K562 (cell line): ENCODE results near the gene CTDNEP1. TPM values are rescaled to one million over a fixed set of nuclear protein-coding genes. Genes with fewer than 3 reads are reported as not detected.

Experiments
- CUX1 ChIP-seq: fragments of 200-800 bp; sonication (Bioruptor generic); IDR thresholded peaks from 2 replicates; pipeline ENCODE4 v1.6.1; 2016; ENCODE audit warnings: missing genetic modification characterization, missing compliant biosample characterization
- HMG20A ChIP-seq: fragments of 450-650 bp; formaldehyde crosslinking; conservative IDR thresholded peaks from 2 replicates; pipeline ENCODE4 v1.4.0; 2020; ENCODE audit warnings: mild to moderate bottlenecking, mixed read lengths
- JUN ChIP-seq, 2 experiments: sonication (generic) in 1 of 2; formaldehyde crosslinking in 1 of 2; IDR thresholded peaks; 2 replicates each; pipeline versions ENCODE4 v1.6.1 to v1.8.0; 2012 to 2022; ENCODE audit warnings: borderline replicate concordance in 2 of 2, mild to moderate bottlenecking in 2 of 2, improper control_type of control experiment in 1 of 2, low read depth in 1 of 2, low read length in 1 of 2, missing genetic modification reagents in 1 of 2
- MXI1 ChIP-seq: IDR thresholded peaks from 2 replicates; pipeline ENCODE4 v1.6.1; 2011; ENCODE audit warnings: low read depth, mild to moderate bottlenecking, improper control_type of control experiment, low read length
- NFE2 ChIP-seq: IDR thresholded peaks from 2 replicates; pipeline ENCODE4 v1.6.1; 2014; ENCODE audit warnings: antibody characterized with exemption, low read depth
- NFXL1 ChIP-seq: fragments of 450-650 bp; formaldehyde crosslinking; IDR thresholded peaks from 2 replicates; pipeline ENCODE4 v1.4.0; 2021; ENCODE audit warnings: mild to moderate bottlenecking
- NR2C2 ChIP-seq, 2 experiments: fragments of 200-800 bp in 1 of 2; sonication (Bioruptor generic) in 1 of 2; sonication (generic) in 1 of 2; formaldehyde crosslinking in 1 of 2; IDR thresholded peaks; 2 replicates each; pipeline versions ENCODE4 v1.6.1 to v1.8.0; 2016 to 2022; ENCODE audit warnings: mild to moderate bottlenecking in 1 of 2, missing compliant biosample characterization in 1 of 2, missing genetic modification characterization in 1 of 2, missing genetic modification reagents in 1 of 2
- NRF1 ChIP-seq, 2 experiments: fragments of 450-650 bp; IDR thresholded peaks in 1 of 2; conservative IDR thresholded peaks in 1 of 2; 2 replicates each; pipeline ENCODE4 v1.6.1; 2014; ENCODE audit warnings: mild to moderate bottlenecking in 2 of 2
- PATZ1 ChIP-seq: fragments of 250-450 bp; sonication (Bioruptor Pico); IDR thresholded peaks from 2 replicates; pipeline ENCODE4 v1.5.0; 2020; ENCODE audit warnings: mild to moderate bottlenecking, borderline replicate concordance
- POLR2A ChIP-seq: fragments of 450-650 bp; conservative IDR thresholded peaks from 2 replicates; pipeline ENCODE4 v1.6.1; 2016
- RBM15 ChIP-seq: fragments of 200-400 bp; formaldehyde crosslinking; IDR thresholded peaks from 2 replicates; pipeline ENCODE4 v1.6.1; 2018; ENCODE audit warnings: mild to moderate bottlenecking, low read length, moderate library complexity; ENCODE audit not compliant: insufficient read depth
- SRSF1 ChIP-seq: fragments of 200-400 bp; formaldehyde crosslinking; IDR thresholded peaks from 2 replicates; pipeline ENCODE4 v1.6.1; 2017; ENCODE audit warnings: mild to moderate bottlenecking, low read depth, low read length, moderate library complexity
- ZNF212 ChIP-seq: fragments of 450-650 bp; formaldehyde crosslinking; IDR thresholded peaks from 2 replicates; pipeline ENCODE4 v1.4.0; 2020; ENCODE audit warnings: mild to moderate bottlenecking
- polyA plus RNA-seq, 8 experiments: library from polyadenylated mRNA; depleted of rRNA in 4 of 8; stranded (reverse) in 5 of 8; unstranded in 3 of 8; fragments of >200 nt; fragmentation: Nextera tagmentation in 2 of 8; fragmentation: Illumina TruSeq in 1 of 8; extraction: Ambion mirVana in 2 of 8; extraction: Trizol in 1 of 8; gene quantifications; 2 replicates each; pipeline versions ENCODE4 v1.2.1 to v1.2.3, GENCODE V29; 2011 to 2014; ENCODE audit warnings: inconsistent platforms in 1 of 8, missing spikeins in 1 of 8
- total RNA-seq, 7 experiments: library from RNA; depleted of rRNA in 6 of 7; stranded (reverse); fragments of >200 nt in 6 of 7; fragmentation: Illumina TruSeq in 2 of 7; extraction: Trizol in 2 of 7; gene quantifications; 2 replicates each; pipeline versions ENCODE4 v1.2.1 to v1.2.3, GENCODE V29; 2011 to 2021; ENCODE audit warnings: low replicate concordance in 1 of 7
- TF ChIP-seq, protein P1 (sequence below), 2 experiments: fragments of 450-650 bp; IDR thresholded peaks; 2 replicates each; pipeline ENCODE4 v1.6.1; 2018; ENCODE audit warnings: mild to moderate bottlenecking in 2 of 2, low read depth in 1 of 2; ENCODE audit not compliant: partially characterized antibody in 2 of 2

The CTDNEP1 gene
- total and polyA plus RNA-seq, 9 of the 15 experiments (the other 6 are each of a cell fraction or from before 2014, with no cell fraction given): 10.7 to 150 (median 28.5) TPM

DNA sequence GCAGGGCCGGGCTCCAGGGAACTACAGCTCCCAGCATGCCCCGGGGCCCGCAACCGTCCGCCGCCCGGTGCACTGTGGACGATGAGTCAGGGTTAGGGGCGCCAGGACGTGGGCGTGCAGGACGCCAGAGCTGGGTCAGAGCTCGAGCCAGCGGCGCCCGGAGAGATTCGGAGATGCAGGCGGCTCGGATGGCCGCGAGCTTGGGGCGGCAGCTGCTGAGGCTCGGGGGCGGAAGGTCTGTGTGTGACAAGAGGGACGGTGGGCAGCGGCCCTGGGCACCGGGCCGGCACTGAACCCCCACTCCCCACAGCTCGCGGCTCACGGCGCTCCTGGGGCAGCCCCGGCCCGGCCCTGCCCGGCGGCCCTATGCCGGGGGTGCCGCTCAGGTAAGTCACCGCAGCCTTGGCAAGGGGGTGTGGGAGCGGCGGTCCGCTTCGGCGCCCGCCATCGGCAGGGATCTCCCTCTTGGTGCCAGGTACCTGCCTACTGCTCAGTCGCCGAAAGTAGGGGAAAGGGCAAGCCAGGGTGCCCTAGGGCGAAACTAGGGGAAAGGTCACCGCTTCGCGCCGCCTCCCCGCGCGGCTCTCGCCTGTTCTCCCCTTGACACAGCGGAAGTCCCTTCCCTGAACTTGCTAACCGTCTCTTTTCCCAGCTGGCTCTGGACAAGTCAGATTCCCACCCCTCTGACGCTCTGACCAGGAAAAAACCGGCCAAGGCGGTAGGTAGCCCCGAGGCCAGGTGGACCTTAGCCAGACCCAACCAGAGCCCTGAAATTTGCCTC, 31.5 kb downstream of the CTDNEP1 start, which contains the start of the genes ACADVL and DLG4 (continued):
- TF ChIP-seq MXI1 (0 out of 2 replicates have a peak, but pooled peaks have one; percentile 18), NR2C2 (CRISPR knock-in tag; IDR thresholded peaks at IDR 0.05) (peak; percentile 9; the same call in 1 of the 2 replicates), NR2C2 (tag; IDR thresholded peaks at IDR 0.05) (peak; percentile 84), NRF1 (conservative IDR thresholded peaks at IDR 0.05 in 1 of 2, IDR thresholded peaks at IDR 0.05 in 1 of 2) (peak; percentile 7 to 8; a peak in 1 of 4 replicates), JUN (IDR thresholded peaks at IDR 0.05; ENCODE audit: borderline replicate concordance, low read depth, low read length) (peak; percentile 79), JUN (CRISPR knock-in tag; IDR thresholded peaks at IDR 0.05; ENCODE audit: borderline replicate concordance) (no peak), RBM15 (no peak), NFXL1 (peak; percentile 63; the same call in 1 of the 2 replicates), SRSF1 (no peak), CUX1 (CRISPR knock-in tag) (no peak), ZNF212 (CRISPR knock-in tag) (peak; percentile 47; the same call in 1 of the 2 replicates), NFE2 (peak; percentile 77; the same call in 1 of the 2 replicates), HMG20A (no peak), POLR2A (peak; percentile 68), PATZ1 (0 out of 2 replicates have a peak, but pooled peaks have one; percentile 15)
- TF ChIP-seq, protein P1, sequence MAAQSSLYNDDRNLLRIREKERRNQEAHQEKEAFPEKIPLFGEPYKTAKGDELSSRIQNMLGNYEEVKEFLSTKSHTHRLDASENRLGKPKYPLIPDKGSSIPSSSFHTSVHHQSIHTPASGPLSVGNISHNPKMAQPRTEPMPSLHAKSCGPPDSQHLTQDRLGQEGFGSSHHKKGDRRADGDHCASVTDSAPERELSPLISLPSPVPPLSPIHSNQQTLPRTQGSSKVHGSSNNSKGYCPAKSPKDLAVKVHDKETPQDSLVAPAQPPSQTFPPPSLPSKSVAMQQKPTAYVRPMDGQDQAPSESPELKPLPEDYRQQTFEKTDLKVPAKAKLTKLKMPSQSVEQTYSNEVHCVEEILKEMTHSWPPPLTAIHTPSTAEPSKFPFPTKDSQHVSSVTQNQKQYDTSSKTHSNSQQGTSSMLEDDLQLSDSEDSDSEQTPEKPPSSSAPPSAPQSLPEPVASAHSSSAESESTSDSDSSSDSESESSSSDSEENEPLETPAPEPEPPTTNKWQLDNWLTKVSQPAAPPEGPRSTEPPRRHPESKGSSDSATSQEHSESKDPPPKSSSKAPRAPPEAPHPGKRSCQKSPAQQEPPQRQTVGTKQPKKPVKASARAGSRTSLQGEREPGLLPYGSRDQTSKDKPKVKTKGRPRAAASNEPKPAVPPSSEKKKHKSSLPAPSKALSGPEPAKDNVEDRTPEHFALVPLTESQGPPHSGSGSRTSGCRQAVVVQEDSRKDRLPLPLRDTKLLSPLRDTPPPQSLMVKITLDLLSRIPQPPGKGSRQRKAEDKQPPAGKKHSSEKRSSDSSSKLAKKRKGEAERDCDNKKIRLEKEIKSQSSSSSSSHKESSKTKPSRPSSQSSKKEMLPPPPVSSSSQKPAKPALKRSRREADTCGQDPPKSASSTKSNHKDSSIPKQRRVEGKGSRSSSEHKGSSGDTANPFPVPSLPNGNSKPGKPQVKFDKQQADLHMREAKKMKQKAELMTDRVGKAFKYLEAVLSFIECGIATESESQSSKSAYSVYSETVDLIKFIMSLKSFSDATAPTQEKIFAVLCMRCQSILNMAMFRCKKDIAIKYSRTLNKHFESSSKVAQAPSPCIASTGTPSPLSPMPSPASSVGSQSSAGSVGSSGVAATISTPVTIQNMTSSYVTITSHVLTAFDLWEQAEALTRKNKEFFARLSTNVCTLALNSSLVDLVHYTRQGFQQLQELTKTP (IDR thresholded peaks at IDR 0.05; ENCODE audit: low read depth in 1 of 2, partially characterized antibody in 2 of 2): peak in 1 of 2 experiments; percentile 94
